ENCODE results near the gene MRGPRF. TPM values are rescaled to one million over a fixed set of nuclear protein-coding genes. Genes with fewer than 3 reads are reported as not detected.

Gene MRGPRF
- total RNA-seq, 6 experiments from 2014 or later = 1.6 to 3.4 (median 2.0) TPM

GRCh38 chr11:69008737-69009440 is 4.2 kb downstream of the MRGPRF start:
- 69% methylated on average over 2 of the region's 17 CpGs for WGBS (ENCODE audit: insufficient coverage, low coverage, low lambda C conversion rate, missing lambda C conversion rate)
- H3K4me3 ChIP-seq = no peak overlapping the region

GRCh38 chr11:69007975-69008381 is 5.1 kb downstream of the MRGPRF start:
- H3K4me3 ChIP-seq = peak overlapping the region in 2 of 3 donors; percentile 31 to 38
- DNase-seq = peak; percentile 80 to 94 (median 91)
- peak; percentile 76 to 84 (median 82) for ATAC-seq
- no peaks in the 10 kb centered on the region for H3K9me3 ChIP-seq
- intact Hi-C loops (cut with DNase I) = no loop called here
- no peaks in the 10 kb centered on the region for H3K36me3 ChIP-seq
- H3K4me1 ChIP-seq = peaks cover 0 to 48% (median 23%) of the 10 kb centered on the region in 4 donors
- no peaks in the 10 kb centered on the region for H3K27me3 ChIP-seq
- H3K27ac ChIP-seq = peak overlapping the region; percentile 88 to 94 (median 91)
- no peak for TF ChIP-seq POLR2A (IDR thresholded peaks at IDR 0.05)
- TF ChIP-seq CTCF (IDR thresholded peaks at IDR 0.05) = no peak
- WGBS (ENCODE audit: insufficient coverage, low coverage, low lambda C conversion rate, missing lambda C conversion rate) = 6% methylated on average over 3 of the region's 8 CpGs

More at GRCh38 chr11:69008737-69009440, 4.2 kb downstream of the MRGPRF start:
- DNase-seq = peak; percentile 78 to 84 (median 80)
- Histone ChIP-seq H3K4me1 (peaks cover 0 to 48% (median 23%) of the 10 kb centered on the region in 4 donors), H3K36me3 (no peaks in the 10 kb centered on the region), H3K27me3 (no peaks in the 10 kb centered on the region), H3K9me3 (no peaks in the 10 kb centered on the region), H3K27ac (peak overlapping the region; percentile 88 to 94 (median 91))
- peak; percentile 46 to 70 (median 54) for ATAC-seq
- TF ChIP-seq POLR2A (IDR thresholded peaks at IDR 0.05) = peak; percentile 18
- no peak for TF ChIP-seq CTCF (IDR thresholded peaks at IDR 0.05)
- intact Hi-C loops (cut with DNase I) = no loop called here

DNA sequence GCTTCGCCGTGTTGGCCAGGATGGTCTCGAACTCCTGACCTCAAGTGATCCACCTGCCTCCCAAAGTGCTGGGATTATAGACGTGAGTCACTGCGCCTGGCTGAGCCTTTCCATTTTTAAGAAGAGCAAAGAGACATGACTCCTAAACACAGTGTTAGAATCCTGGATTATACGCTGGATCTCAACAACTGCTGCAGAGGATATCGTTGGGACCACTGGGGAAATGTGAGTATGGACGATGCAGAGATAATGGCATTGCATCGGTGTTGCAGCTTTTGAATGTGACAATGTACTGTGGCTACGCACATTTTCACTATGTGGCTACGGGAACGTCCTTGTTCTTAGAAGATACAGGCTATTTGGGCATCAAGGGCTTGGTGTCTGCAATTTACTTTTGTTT is 6.2 kb downstream of the MRGPRF start:
- 81% methylated on average over 8 of the region's 12 CpGs for WGBS (ENCODE audit: insufficient coverage, low coverage, low lambda C conversion rate, missing lambda C conversion rate)
- peak overlapping the region; percentile 88 to 94 (median 91) for H3K27ac ChIP-seq
- H3K9me3 ChIP-seq = no peaks in the 10 kb centered on the region
- H3K4me3 ChIP-seq = no peak overlapping the region
- no peak for TF ChIP-seq POLR2A (IDR thresholded peaks at IDR 0.05)
- TF ChIP-seq CTCF (IDR thresholded peaks at IDR 0.05) = no peak
- no peaks in the 10 kb centered on the region for H3K27me3 ChIP-seq
- intact Hi-C loops (cut with DNase I) = no loop called here
- DNase-seq (no peak), ATAC-seq (no peak)
- no peaks in the 10 kb centered on the region for H3K36me3 ChIP-seq
- H3K4me1 ChIP-seq = peaks cover 0 to 48% (median 23%) of the 10 kb centered on the region in 4 donors

DNA sequence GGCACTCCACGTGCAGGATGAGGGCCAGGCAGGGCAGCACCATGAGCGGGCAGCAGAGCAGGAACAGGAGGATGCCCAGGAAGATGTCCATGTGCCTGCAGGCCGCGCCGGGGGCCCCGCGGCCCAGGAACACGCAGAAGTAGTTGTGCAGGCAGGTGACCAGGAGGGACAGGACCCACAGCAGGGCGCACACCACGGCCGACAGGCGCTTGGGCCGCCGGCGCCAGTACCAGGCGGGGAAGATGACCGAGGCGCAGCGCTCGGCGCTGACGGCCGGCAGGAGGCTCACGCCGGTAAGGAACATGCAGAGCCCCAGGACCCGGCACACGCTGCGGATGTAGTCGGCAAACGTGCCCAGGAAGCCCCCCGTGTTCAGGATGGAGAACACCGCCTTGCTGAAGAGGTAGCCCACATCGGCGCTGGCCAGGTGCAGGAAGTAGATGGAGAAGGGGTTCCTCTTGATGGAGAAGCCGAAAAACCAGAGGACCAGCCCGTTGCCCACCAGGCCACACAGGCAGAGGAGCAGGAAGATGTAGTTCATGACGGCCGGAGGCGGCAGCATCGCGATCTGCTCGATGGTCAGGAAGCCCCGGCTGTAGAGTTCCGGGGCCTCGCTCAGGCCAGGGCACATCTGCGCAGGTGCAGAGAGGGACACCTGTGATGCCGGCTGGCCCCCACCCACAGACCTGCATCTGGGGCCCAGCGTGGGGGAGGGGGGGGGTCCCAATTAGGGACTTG is 7.2 kb downstream of the MRGPRF start:
- intact Hi-C loops (cut with DNase I) = no loop called here
- TF ChIP-seq POLR2A (IDR thresholded peaks at IDR 0.05) = no peak
- TF ChIP-seq CTCF (IDR thresholded peaks at IDR 0.05) = no peak
- Histone ChIP-seq H3K27me3 (no peaks in the 10 kb centered on the region), H3K36me3 (no peaks in the 10 kb centered on the region), H3K27ac (peak overlapping the region in 1 of 3 donors; percentile 94), H3K9me3 (no peaks in the 10 kb centered on the region), H3K4me1 (peaks cover 0 to 49% (median 23%) of the 10 kb centered on the region in 4 donors), H3K4me3 (no peak overlapping the region)
- no peak for ATAC-seq
- WGBS (ENCODE audit: insufficient coverage, low coverage, low lambda C conversion rate, missing lambda C conversion rate) = 88% methylated on average over 9 of the region's 48 CpGs
- peak in 1 of 3 donors; percentile 45 for DNase-seq
